Measurements from ENCODE around the gene TTYH3.

TTYH3 gene

DNA sequence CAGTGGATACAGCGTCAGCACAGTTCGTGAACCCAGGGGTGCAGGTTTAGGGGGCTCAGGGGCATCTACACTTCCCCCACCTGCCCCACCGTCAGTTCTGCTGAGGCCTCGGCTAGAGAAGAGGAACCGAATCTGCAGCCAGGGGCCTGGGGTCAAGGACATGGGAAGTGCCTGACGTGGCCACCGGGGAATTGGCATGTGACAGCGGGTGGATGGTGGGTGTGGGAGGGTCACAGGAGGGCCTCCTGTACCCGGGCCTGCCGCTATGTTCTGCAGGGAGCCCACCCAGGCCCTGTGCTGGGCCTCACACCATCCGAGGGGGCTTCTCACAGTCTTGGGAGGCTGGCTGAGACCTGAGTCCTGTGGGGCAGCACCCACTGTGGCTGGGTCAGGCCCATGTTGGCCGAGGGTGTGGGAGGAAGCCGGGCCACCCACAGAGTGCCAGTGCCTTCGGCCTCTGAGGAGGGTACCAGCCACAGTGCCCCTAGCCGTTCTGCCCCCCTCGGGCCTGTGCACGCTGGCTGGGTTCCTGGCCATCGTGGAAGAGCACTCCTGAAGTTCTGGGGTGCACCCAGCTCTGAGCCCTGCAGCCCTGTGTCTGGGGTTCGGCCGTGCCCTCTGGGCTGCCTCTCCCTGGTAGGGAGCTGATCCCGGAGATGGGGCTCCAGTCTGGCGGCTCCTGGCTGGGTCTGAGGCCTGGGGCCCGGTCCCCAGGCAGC lies 5.9 kb downstream of the TTYH3 start:
- H3K4me3 ChIP-seq (ENCODE audit: extremely low read depth, insufficient read depth, low read length, poor library complexity, severe bottlenecking), result no peak overlapping the region
- H3K4me1 ChIP-seq (ENCODE audit: control insufficient read depth, insufficient read depth, low read length, poor library complexity, severe bottlenecking), result peaks cover 50% of the 10 kb centered on the region
- no peaks in the 10 kb centered on the region for H3K9me3 ChIP-seq (ENCODE audit: control insufficient read depth, low read length)
- peak overlapping the region; percentile 36 for H3K27ac ChIP-seq (ENCODE audit: low read depth, low read length, severe bottlenecking)
- peaks cover 44% of the 10 kb centered on the region for H3K36me3 ChIP-seq (ENCODE audit: control insufficient read depth, insufficient read depth, low read length)
- WGBS, 2 experiments (ENCODE audit: insufficient coverage in 2 of 2), result 91 to 93% methylated on average over 20 to 21 of the region's 23 CpGs

DNA sequence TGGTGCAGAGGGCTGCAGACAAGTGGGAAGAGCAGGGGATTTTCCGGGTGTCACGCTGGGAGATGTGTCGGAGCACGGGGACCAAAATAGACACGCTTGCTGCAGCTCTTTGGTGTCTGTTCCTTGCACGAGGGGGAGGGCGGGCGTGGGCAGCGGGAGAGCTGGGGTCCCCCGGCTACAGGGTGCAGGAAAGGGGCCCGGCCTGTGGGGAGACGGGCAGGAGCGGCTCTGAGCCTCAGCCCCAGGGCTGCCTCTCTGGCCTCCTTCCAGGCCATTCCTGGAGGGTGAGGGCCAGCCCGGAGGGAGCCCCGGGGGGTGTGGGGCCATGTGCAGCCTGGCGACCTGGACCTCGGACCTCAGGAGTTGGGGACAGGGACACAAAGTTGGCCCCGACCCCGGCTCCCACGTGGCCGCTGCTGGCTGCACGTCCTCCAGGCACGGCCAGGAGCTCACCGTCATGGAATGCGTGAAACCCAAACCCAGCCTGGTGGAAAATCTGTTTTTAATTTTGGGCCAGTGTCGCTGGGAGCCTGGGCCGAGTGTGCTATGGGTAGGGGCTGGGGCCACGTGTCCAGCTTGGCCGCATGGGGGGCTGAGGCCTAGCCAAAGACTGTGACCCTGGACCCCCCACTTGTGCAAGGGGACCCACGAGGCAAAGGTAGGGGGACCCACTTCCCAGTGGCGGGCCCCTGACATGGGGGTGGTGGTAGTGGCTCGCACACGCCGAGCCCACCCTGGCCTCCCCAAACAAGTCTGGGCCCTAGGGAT lies 6.6 kb downstream of the TTYH3 start:
- H3K27ac ChIP-seq (ENCODE audit: low read depth, low read length, severe bottlenecking), result peak overlapping the region; percentile 36
- H3K4me1 ChIP-seq (ENCODE audit: control insufficient read depth, insufficient read depth, low read length, poor library complexity, severe bottlenecking), result peaks cover 50% of the 10 kb centered on the region
- H3K36me3 ChIP-seq (ENCODE audit: control insufficient read depth, insufficient read depth, low read length), result peaks cover 49% of the 10 kb centered on the region
- no peak overlapping the region for H3K4me3 ChIP-seq (ENCODE audit: extremely low read depth, insufficient read depth, low read length, poor library complexity, severe bottlenecking)
- H3K9me3 ChIP-seq (ENCODE audit: control insufficient read depth, low read length), result no peaks in the 10 kb centered on the region
- WGBS, 2 experiments (ENCODE audit: insufficient coverage in 2 of 2), result 92 to 93% methylated on average over 29 to 34 of the region's 34 CpGs

DNA sequence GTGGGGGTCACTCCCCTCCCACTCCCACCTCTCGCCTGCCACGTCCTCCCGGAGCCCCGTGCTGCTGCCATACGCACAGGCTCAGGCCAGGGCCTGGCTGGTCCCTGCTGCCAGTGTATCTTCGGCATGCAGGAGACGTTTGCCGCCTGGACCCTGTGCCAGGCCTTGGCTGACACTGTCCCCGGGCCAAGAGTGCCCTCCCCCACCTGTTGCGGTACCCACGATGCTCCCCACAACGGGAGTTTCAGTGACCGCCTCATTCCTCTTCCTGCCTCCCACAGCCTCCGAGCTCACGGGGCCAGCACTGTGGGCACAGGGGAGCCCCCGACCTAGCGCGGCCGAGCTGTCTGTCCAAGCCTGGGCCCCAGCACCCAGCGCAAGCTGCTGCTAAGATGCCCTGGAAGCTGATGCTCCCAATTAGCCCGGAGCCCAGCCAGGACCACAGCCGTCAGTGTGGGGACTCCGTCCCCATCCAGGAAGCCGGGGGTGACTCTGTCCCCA lies 7.4 kb downstream of the TTYH3 start:
- 93 to 96% methylated on average over 24 of the region's 24 CpGs for WGBS, 2 experiments (ENCODE audit: insufficient coverage in 2 of 2)
- no peaks in the 10 kb centered on the region for H3K9me3 ChIP-seq (ENCODE audit: control insufficient read depth, low read length)
- H3K36me3 ChIP-seq (ENCODE audit: control insufficient read depth, insufficient read depth, low read length), result peaks cover 49% of the 10 kb centered on the region
- H3K4me3 ChIP-seq (ENCODE audit: extremely low read depth, insufficient read depth, low read length, poor library complexity, severe bottlenecking), result no peak overlapping the region
- peaks cover 49% of the 10 kb centered on the region for H3K4me1 ChIP-seq (ENCODE audit: control insufficient read depth, insufficient read depth, low read length, poor library complexity, severe bottlenecking)
- H3K27ac ChIP-seq (ENCODE audit: low read depth, low read length, severe bottlenecking), result no peak overlapping the region

DNA sequence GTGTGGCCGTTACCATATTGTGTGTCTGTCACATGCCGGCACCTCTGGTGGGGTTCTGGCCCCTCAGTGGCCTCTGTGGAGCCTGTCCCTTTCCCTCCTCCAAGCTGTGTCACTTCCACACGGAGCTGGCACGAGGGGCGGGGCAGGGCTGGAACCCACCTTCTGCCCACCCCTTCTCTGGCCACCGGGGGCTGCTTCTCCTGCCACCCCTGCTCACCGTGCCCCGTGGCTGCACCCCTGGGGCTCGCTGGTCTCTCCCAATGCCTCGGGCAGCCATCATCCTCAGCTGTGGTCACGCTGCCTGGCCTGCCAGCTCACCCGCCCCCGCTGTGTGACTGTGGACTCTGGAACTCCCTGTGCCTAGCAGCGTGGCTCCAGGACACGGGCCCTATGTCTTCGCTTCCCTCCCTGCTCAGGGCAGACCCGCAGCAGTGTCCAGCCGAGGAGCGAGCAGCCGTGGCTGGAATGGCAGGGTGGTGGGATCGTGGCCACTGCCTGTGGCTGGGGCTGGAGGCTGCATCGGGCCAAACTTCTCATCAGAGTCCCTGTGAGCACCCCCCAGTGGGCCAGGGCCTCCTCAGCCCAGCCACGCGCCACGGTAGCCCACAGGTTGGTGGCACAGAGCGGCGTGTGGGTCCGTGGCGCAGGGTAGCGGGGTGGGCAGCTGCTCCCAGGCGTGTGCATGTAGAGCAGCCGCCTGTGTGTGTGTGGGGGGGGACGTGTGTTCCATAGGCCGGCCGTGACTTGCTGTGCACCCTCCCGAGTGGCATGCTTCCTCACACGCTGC lies 8.1 kb downstream of the TTYH3 start:
- 92 to 93% methylated on average over 34 to 36 of the region's 37 CpGs for WGBS, 2 experiments (ENCODE audit: insufficient coverage in 2 of 2)
- H3K27ac ChIP-seq (ENCODE audit: low read depth, low read length, severe bottlenecking), result no peak overlapping the region

DNA sequence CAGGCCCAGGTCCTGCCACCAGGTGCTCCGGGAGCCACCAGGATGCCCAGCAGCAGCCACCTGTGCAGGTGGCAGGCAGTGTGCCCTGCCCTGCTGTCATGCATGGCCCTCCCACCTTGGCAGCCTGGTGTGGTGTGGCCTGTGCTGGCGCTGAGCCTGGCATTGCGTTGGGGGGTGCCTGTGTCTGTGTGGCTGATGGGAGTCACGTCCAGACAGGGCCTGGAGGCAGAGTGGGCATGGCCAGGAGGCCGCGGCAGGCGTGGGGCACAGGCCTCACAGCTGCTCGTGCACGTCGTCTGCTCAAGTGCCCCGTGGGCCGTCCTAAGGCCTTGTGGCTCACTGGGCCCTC lies 8.7 kb downstream of the TTYH3 start:
- H3K27ac ChIP-seq (ENCODE audit: low read depth, low read length, severe bottlenecking), result peak overlapping the region; percentile 90
- peaks cover 55% of the 10 kb centered on the region for H3K4me1 ChIP-seq (ENCODE audit: control insufficient read depth, insufficient read depth, low read length, poor library complexity, severe bottlenecking)
- no peak overlapping the region for H3K4me3 ChIP-seq (ENCODE audit: extremely low read depth, insufficient read depth, low read length, poor library complexity, severe bottlenecking)
- H3K36me3 ChIP-seq (ENCODE audit: control insufficient read depth, insufficient read depth, low read length), result peaks cover 37% of the 10 kb centered on the region
- 90 to 94% methylated on average over 9 to 12 of the region's 12 CpGs for WGBS, 2 experiments (ENCODE audit: insufficient coverage in 2 of 2)
- no peaks in the 10 kb centered on the region for H3K9me3 ChIP-seq (ENCODE audit: control insufficient read depth, low read length)

More for the DNA sequence above, 8.1 kb downstream of the TTYH3 start:
- Histone ChIP-seq H3K9me3 (ENCODE audit: control insufficient read depth, low read length) (no peaks in the 10 kb centered on the region), H3K4me1 (ENCODE audit: control insufficient read depth, insufficient read depth, low read length, poor library complexity, severe bottlenecking) (peaks cover 50% of the 10 kb centered on the region), H3K4me3 (ENCODE audit: extremely low read depth, insufficient read depth, low read length, poor library complexity, severe bottlenecking) (no peak overlapping the region), H3K36me3 (ENCODE audit: control insufficient read depth, insufficient read depth, low read length) (peaks cover 43% of the 10 kb centered on the region)

DNA sequence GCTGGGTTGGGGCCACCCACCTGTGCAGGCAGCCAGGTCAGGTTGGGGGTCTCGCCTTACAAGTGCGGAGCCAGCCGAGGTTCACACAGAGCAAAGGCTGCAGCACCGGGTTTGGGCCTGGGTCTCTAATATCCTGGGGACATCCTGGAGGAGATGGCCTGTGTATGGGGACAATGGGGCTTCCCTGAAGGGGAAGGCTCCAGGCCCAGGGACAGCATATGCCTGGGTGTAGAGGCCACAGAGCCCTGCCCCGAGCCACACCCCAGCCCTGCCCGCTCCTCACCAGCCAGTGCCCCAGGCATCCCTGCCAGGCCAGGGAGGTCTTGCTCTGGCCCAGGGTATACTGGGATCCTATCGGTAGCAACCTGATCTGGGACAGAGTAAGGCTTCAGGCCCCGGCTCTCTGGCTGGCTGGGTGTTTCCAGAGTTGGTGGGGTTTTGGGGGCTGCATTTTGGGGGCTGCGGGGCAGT lies 9.1 kb downstream of the TTYH3 start:
- Histone ChIP-seq H3K36me3 (ENCODE audit: control insufficient read depth, insufficient read depth, low read length) (peaks cover 33% of the 10 kb centered on the region), H3K4me1 (ENCODE audit: control insufficient read depth, insufficient read depth, low read length, poor library complexity, severe bottlenecking) (peaks cover 59% of the 10 kb centered on the region), H3K27ac (ENCODE audit: low read depth, low read length, severe bottlenecking) (peak overlapping the region; percentile 90), H3K9me3 (ENCODE audit: control insufficient read depth, low read length) (no peaks in the 10 kb centered on the region), H3K4me3 (ENCODE audit: extremely low read depth, insufficient read depth, low read length, poor library complexity, severe bottlenecking) (no peak overlapping the region)
- 70 to 72% methylated on average over 4 to 8 of the region's 9 CpGs for WGBS, 2 experiments (ENCODE audit: insufficient coverage in 2 of 2)

DNA sequence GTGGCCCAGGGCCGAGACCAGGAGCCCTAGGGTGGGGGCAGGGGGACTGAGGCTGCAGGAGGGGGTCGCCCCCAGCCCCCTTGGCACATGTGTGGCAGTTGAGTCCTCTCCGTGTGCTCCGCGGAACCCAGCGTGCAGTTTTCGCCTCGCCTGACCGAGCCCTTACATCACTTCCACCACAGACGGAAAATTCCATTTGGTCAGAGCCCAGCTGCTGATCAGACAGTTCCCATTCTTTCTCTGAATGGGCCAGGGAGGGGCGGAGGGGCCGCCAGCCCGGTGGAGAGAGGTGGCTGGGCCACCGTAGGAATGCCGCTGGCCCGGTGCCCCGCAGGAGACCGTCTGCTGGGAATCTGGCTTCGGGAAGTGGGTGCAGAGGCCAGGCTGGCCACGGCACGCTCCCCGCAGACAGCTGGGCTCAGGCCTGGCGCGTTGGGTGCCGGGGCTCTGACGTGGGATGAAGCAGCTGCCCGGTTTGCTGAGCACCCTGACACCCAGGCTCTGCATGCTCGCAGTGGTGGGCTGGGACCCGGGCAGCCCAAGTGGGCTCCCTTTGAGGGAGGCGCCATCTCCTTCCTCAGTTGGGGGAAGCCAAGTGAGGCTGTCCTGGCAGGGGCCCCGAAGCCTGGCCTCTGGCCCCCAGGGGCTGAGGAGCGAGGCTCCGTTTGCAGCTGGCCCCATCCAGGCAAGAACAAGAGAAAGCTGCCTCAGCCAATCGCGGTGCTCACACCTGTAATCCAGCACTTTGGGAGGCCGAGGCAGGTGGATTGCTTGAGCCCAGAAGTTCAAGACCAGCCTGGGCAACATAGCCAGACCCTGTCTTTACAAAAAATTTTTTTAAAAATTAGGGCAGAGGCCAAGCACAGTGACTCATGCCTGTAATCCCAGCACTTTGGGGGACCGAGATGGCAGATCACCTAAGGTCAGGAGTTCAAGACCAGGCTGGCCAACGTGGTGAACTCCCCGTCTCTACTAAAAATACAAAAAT lies 9.9 kb downstream of the TTYH3 start:
- Histone ChIP-seq H3K9me3 (ENCODE audit: control insufficient read depth, low read length) (no peaks in the 10 kb centered on the region), H3K4me1 (ENCODE audit: control insufficient read depth, insufficient read depth, low read length, poor library complexity, severe bottlenecking) (peaks cover 55% of the 10 kb centered on the region), H3K4me3 (ENCODE audit: extremely low read depth, insufficient read depth, low read length, poor library complexity, severe bottlenecking) (no peak overlapping the region), H3K27ac (ENCODE audit: low read depth, low read length, severe bottlenecking) (peak overlapping the region; percentile 90), H3K36me3 (ENCODE audit: control insufficient read depth, insufficient read depth, low read length) (peaks cover 38% of the 10 kb centered on the region)
- 54 to 64% methylated on average over 23 to 35 of the region's 39 CpGs for WGBS, 2 experiments (ENCODE audit: insufficient coverage in 2 of 2)

DNA sequence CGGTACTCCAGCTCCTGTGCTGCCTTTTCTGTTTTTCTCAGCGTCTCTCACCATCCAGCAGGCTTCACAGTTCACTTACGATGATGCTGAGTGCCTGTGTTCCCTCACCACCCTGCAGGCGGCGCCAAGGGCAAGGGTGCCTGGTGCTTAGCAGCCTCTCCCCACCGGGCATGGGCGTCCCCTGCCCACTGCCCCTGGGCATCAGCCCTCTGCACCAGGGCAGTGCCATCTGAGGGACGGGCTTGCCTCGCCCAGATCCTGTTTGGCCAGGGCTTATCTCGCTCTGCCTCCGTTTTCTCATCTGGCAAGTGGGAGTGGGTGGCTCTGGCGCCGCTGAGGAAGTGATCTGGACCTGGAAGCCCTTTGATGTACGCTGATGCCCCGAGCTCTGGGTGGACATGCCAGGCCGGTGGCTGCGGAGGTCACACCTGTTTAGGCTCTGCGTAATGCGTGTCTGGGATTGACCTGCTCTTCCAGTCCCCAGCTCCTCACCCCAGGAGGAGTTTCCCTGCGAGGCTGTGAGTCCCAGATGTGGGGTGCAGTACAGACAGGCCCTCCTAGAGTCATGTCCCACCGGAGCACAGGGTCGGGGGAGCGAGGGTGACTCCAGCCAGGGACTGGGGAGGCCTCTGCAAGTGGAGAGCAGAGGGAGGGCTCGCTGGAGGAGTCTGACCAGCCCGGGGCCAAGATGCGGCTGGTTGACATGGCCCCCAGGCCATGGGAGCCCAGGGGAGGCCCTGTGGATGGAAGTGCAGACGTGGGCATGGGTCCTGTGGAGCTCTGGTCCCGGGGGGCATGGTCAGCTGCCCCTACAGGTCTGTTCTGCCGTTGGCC lies 11.8 kb downstream of the TTYH3 start:
- whole genome bisulfite sequencing, 2 experiments (ENCODE audit: insufficient coverage in 2 of 2), result 91 to 92% methylated on average over 24 to 27 of the region's 29 CpGs
- no peak overlapping the region for H3K4me3 ChIP-seq (ENCODE audit: extremely low read depth, insufficient read depth, low read length, poor library complexity, severe bottlenecking)
- H3K36me3 ChIP-seq (ENCODE audit: control insufficient read depth, insufficient read depth, low read length), result peaks cover 45% of the 10 kb centered on the region
- H3K27ac ChIP-seq (ENCODE audit: low read depth, low read length, severe bottlenecking), result peak overlapping the region; percentile 16
- peaks cover 41% of the 10 kb centered on the region for H3K4me1 ChIP-seq (ENCODE audit: control insufficient read depth, insufficient read depth, low read length, poor library complexity, severe bottlenecking)
- H3K9me3 ChIP-seq (ENCODE audit: control insufficient read depth, low read length), result no peaks in the 10 kb centered on the region

DNA sequence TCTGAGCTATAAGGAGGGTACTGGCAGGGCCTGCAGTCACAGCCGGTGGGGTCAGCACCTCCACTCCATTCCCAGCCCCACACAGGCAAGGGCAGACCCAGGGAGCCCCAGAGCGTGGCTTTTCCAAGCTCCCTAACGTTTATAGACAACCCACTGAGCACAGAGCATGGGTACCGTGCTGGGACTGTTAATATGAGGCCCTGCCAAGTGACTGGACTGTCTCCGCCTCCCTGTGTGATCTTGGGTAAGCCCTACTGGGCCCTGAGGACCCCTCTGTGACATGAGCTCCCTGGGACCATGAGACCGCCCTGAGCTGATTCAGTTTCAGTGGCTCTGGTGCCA lies 12.4 kb downstream of the TTYH3 start:
- no peak overlapping the region for H3K4me3 ChIP-seq (ENCODE audit: extremely low read depth, insufficient read depth, low read length, poor library complexity, severe bottlenecking)
- peak overlapping the region; percentile 16 for H3K27ac ChIP-seq (ENCODE audit: low read depth, low read length, severe bottlenecking)

More for the DNA sequence above, 12.4 kb downstream of the TTYH3 start:
- 80 to 91% methylated on average over 5 to 6 of the region's 6 CpGs for WGBS, 2 experiments (ENCODE audit: insufficient coverage in 2 of 2)
- no peaks in the 10 kb centered on the region for H3K9me3 ChIP-seq (ENCODE audit: control insufficient read depth, low read length)
- peaks cover 48% of the 10 kb centered on the region for H3K36me3 ChIP-seq (ENCODE audit: control insufficient read depth, insufficient read depth, low read length)
- peaks cover 40% of the 10 kb centered on the region for H3K4me1 ChIP-seq (ENCODE audit: control insufficient read depth, insufficient read depth, low read length, poor library complexity, severe bottlenecking)

Data from mesodermal cell (in vitro differentiated cells).